SU-DHL-6 (cell line): ENCODE data around the gene EXO5.

ENCODE experiments used
- EZH2phosphoT487 ChIP-seq: fragments of 200-600 bp; sonication (generic), shearing (Covaris generic); conservative IDR thresholded peaks from 2 replicates; pipeline ENCODE4 v1.6.1; 2018; ENCODE audit warnings: mild to moderate bottlenecking, antibody characterized with exemption, low read length, moderate library complexity, mixed read lengths
- TF ChIP-seq, protein P1 (sequence below): fragments of 200-600 bp; sonication (generic); IDR thresholded peaks from one replicate; pipeline ENCODE4 v1.5.1; 2017; ENCODE audit warnings: antibody characterized with exemption, mild to moderate bottlenecking, low read length, moderate library complexity; ENCODE audit not compliant: insufficient read depth, poor library complexity, severe bottlenecking

DNA sequence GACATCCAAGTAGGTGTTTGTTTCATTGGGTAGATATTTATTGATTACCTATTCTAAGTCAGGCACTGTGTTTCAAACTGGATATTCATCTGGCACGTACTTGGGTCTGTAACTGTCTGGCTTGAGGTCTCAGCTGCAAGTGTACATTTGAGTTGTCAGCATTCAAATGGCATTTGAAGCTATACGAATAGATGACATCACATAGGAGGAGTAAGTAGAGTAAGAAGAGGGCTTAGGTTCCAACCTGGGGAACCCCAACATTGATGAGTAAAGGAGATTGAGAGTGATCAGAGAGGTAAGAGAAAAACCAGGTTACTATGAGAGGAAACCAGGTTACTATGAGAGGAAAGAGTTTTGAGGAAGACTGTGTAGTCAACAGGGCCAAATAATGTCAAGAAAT lies 53.6 kb downstream of the EXO5 start:
- TF ChIP-seq EZH2phosphoT487: no peak
- TF ChIP-seq, protein P1, sequence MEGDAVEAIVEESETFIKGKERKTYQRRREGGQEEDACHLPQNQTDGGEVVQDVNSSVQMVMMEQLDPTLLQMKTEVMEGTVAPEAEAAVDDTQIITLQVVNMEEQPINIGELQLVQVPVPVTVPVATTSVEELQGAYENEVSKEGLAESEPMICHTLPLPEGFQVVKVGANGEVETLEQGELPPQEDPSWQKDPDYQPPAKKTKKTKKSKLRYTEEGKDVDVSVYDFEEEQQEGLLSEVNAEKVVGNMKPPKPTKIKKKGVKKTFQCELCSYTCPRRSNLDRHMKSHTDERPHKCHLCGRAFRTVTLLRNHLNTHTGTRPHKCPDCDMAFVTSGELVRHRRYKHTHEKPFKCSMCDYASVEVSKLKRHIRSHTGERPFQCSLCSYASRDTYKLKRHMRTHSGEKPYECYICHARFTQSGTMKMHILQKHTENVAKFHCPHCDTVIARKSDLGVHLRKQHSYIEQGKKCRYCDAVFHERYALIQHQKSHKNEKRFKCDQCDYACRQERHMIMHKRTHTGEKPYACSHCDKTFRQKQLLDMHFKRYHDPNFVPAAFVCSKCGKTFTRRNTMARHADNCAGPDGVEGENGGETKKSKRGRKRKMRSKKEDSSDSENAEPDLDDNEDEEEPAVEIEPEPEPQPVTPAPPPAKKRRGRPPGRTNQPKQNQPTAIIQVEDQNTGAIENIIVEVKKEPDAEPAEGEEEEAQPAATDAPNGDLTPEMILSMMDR: no peak
